Measurements from ENCODE around the gene HTT.

Gene HTT

DNA sequence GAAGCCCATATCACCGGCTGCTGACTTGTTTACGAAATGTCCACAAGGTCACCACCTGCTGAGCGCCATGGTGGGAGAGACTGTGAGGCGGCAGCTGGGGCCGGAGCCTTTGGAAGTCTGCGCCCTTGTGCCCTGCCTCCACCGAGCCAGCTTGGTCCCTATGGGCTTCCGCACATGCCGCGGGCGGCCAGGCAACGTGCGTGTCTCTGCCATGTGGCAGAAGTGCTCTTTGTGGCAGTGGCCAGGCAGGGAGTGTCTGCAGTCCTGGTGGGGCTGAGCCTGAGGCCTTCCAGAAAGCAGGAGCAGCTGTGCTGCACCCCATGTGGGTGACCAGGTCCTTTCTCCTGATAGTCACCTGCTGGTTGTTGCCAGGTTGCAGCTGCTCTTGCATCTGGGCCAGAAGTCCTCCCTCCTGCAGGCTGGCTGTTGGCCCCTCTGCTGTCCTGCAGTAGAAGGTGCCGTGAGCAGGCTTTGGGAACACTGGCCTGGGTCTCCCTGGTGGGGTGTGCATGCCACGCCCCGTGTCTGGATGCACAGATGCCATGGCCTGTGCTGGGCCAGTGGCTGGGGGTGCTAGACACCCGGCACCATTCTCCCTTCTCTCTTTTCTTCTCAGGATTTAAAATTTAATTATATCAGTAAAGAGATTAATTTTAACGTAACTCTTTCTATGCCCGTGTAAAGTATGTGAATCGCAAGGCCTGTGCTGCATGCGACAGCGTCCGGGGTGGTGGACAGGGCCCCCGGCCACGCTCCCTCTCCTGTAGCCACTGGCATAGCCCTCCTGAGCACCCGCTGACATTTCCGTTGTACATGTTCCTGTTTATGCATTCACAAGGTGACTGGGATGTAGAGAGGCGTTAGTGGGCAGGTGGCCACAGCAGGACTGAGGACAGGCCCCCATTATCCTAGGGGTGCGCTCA, 165.8 kb downstream of the HTT start:
- no peak for DNase-seq

DNA sequence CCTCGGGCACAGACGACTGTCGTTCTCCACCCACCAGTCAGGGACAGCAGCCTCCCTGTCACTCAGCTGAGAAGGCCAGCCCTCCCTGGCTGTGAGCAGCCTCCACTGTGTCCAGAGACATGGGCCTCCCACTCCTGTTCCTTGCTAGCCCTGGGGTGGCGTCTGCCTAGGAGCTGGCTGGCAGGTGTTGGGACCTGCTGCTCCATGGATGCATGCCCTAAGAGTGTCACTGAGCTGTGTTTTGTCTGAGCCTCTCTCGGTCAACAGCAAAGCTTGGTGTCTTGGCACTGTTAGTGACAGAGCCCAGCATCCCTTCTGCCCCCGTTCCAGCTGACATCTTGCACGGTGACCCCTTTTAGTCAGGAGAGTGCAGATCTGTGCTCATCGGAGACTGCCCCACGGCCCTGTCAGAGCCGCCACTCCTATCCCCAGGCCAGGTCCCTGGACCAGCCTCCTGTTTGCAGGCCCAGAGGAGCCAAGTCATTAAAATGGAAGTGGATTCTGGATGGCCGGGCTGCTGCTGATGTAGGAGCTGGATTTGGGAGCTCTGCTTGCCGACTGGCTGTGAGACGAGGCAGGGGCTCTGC, 166.5 kb downstream of the HTT start:
- DNase-seq = no peak

- peak; percentile 28 for DNase-seq
These were observed 167.5 kb downstream of the HTT start for GRCh38 chr4:3241898-3242524.

DNA sequence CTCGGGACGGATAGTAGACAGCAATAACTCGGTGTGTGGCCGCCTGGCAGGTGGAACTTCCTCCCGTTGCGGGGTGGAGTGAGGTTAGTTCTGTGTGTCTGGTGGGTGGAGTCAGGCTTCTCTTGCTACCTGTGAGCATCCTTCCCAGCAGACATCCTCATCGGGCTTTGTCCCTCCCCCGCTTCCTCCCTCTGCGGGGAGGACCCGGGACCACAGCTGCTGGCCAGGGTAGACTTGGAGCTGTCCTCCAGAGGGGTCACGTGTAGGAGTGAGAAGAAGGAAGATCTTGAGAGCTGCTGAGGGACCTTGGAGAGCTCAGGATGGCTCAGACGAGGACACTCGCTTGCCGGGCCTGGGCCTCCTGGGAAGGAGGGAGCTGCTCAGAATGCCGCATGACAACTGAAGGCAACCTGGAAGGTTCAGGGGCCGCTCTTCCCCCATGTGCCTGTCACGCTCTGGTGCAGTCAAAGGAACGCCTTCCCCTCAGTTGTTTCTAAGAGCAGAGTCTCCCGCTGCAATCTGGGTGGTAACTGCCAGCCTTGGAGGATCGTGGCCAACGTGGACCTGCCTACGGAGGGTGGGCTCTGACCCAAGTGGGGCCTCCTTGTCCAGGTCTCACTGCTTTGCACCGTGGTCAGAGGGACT, 168.8 kb downstream of the HTT start:
- no peak for DNase-seq

GRCh38 chr4:3244002-3244401, 169.5 kb downstream of the HTT start:
- DNase-seq = no peak

GRCh38 chr4:3244747-3245146, 170.3 kb downstream of the HTT start:
- DNase-seq = no peak

DNA sequence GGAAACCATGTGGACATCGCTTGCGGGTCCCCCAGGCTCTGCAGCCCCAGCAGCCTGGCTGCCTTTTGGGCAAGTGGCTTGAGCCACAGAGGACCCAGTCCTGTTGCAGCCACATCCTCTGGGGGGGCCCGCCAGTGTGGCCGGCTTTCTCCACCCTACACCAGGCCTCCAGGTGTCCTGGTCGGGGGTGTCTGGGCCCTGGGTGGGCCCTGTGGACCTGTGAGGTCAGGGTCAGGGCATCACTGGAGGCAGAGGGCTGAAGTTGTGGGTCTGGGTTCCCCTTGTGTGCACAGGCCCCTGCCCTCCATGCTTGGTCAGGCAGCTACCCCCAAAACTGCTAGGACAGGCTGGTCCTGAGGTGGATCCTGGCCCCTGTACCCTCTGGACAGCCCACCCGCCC, 171.2 kb downstream of the HTT start:
- no peak for DNase-seq

DNA sequence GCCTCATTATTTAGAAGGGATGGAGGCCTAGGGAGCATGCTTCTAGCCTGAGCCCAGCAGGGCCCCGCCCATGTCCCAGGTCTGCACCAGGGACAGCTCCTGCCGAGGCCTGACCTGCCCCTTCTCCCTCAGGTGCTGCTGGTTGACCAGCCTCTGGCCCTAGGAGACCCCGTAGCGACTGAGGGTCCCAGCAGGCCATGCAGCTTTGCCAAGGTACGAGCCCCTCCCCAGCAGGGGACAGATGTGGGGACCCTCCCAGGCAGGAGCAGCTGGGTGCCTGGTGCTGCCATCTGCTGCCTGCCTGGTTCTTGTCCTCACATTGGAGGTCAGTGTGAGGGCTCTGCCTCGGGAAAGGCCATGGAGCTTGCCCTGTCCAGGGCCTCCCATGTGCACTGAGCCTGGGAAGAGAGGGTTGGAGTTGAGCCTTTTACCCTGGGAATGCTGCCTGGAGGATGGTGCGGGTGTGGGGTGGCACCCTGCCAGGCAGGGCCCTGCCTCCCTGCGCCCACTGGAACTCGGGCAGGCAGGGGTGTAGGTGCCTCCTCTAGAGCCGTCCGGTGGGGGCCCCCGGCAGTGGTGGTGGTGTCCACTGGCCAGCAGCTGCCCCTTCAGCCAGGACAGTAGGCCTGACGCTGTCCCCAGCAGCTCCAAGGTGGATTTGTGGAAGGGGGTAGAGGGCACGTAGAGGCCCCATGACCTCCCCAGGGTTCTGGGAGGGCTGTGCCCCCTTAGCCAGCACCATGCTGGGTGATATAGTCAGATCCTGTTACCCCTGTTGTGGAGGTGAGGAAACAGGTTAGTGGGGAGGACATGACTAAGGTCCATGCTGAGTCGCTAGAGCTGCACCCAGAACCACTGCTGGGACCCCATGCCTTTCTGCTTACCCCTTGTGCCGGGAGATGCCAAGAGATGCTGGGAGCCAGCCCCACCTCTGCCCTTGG, 172.2 kb downstream of the HTT start:
- no peak for DNase-seq

DNA sequence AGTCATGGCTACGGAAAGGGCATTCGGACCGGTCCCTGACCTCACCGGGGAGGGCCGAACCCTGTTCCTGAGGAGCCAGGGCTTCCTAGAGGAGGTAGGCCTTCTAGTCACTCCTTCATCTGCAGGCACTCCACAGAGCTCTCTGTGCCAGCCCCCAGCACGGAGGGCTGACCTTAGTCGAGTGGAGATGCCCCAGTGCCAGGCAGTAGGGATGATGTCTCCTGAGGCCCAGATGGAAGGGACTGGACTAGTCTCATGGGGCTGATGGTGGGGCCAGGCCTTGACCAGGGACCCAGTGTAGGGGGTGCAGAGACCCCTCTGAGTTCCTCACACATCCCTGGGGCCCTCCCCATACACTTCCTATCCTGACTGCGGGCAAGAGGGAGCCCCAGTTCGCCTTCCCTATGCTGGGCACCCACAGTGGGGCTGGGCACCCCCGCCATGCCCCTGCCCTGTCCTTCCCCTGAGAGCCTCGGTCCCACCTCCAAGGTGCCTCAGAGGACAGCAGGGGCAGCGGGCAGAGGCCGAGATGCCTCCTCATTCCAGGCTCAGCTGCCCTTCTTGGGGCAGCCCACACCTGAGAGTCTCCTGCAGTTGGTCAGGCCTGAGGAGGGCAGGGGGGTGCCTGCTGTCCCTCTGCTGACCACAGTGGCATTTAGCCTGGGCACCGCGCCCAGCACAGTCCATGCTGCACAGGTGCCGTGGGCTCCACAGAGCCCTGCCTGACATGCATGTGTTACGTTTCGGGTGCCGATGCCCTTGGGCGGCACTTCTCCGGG, 173.1 kb downstream of the HTT start:
- DNase-seq = no peak

- no peak for DNase-seq
These were observed 173.6 kb downstream of the HTT start for GRCh38 chr4:3248178-3248480.

DNA sequence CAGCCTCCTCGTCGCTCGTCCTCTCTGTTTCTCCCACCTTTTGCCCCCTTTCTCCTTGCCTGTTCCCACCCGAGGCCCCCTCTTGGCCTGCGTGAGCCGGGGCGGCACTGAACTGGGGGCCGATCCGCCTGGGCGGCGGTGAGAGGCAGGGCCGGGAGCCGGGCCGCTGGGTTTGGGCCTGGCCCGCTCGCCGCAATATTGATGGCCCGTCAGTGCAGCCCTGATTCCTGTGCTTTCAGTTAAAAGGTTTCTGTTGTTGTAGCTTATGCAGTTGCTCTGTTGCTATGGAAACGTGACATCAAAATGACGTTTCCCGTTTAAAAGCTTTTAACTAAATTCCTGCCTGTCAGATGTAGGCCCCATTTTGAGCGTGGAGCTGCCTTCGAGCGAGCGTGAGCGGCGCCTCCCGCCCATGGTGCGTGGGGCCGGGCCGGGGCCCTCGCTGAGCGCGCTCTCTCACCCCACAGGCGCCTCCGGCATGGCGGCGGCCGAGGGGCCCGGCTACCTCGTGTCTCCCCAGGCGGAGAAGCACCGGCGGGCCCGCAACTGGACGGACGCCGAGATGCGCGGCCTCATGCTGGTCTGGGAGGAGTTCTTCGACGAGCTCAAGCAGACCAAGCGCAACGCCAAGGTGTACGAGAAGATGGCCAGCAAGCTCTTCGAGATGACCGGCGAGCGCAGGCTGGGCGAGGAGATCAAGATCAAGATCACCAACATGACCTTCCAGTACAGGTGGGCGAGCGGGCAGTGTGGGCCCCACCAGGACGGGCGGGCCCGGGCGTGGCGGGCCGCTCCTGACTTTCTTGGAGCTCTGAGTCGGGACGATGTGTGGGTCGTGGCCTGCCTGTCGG, 174.6 kb downstream of the HTT start, which contains the start of gene MSANTD1:
Gene MSANTD1 (plus strand): TSS at position 349 of the 851 bp plus-strand sequence. CDS start 64 bp downstream, at position 413.
- DNase-seq = no peak

DNA sequence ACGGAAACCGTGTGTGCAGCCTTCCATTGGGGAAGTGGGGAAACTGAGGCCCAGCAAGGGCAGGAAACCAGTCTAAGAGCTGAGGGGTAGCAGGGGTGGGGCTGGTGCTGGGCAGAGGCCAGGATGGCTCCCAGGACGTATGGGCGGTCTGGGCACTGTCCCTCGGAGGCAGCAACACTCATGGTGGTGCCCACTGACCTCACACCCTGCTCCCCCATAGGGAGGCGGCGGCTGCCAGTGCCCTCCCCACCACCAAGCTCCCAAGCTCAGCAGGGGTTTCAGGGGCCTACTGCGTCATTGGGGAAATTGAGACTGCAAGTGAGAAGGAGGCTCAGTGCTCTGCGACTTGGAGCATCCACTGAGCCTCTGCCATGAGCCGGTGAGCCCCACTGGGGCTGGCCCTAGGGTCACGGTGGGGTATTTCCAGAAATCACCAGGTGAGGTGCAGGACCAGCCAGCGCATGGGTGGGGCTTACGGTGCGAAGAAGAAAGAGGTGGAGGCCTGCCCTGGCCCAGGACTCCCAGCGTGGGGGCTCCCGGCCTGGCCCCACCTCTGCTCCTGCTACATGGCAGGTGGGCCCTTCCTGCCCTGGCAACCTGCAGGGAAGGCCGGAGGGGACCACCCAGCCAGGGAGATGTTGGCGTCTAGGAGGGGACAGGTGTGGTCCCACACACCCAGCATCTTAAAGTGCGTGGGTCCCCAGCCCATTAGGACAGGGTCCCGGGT, 175.4 kb downstream of the HTT start:
- no peak for DNase-seq

DNA sequence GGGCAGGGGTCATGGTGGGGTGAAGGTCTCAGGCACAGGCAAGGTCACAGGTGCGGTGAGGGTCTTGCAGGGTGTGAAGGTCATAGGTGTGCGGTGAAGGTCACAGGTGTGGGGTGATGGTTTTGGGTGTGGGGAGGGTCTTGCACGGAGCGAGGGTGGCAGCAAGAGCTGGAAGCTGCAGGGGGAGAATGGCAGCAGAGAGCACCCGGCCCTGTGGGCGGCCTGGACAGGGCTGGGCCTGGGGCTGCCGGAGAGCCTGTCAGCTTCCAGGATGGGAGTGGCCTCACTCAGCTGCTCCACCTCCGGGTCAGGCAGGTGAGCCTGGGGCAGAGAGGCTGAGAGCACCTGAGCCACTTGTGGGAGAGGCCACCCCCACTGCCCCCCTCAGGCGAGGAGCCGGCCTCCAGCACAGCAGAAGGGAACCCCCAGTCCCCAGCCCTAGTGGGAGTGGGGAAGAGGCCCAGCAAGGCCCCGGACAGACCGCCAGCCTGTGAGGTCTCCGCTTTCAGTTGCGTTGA, 176.0 kb downstream of the HTT start:
- no peak for DNase-seq

- DNase-seq = no peak
These were observed 176.6 kb downstream of the HTT start for GRCh38 chr4:3250956-3251690.

- DNase-seq = no peak
These were observed 177.4 kb downstream of the HTT start for GRCh38 chr4:3251691-3252479.

GRCh38 chr4:3252480-3252828, 178.0 kb downstream of the HTT start:
- no peak for DNase-seq

DNA sequence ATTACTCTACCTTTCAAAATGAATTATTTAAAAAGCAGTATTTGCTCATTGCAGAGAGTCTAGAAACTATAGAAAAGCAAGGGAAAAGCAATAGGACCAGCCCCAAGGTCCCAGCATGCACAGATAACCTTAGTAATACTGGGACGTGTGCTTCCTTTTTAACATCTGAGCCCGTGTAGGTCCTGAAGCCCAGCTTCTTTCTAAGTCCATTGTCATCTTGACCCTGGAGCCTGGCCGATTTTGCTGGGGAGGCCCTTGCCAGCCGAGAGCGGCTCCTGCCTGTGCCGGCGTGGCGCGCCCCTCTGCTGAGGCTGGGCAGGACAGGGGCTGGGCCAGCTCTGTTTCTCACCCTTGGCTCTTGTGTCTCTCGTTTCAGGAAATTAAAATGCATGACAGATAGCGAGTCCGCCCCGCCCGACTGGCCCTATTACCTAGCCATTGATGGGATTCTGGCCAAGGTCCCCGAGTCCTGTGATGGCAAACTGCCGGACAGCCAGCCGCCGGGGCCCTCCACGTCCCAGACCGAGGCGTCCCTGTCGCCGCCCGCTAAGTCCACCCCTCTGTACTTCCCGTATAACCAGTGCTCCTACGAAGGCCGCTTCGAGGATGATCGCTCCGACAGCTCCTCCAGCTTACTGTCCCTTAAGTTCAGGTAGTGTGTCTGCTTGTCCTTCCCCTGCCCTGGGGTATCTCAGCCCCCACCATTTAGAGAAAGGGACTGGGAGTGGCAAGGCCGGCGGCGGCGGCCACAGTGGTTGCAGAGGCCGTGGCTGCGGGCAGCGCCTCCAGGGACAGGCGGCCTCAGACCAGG, 178.6 kb downstream of the HTT start:
- DNase-seq = no peak
